Heart right ventricle (tissue), 16 donors: ENCODE results near the gene CSE1L. TPM values are rescaled to one million over a fixed set of nuclear protein-coding genes. Genes with fewer than 3 reads are reported as not detected.
A peak's percentile ranks its signal among the peaks of the same experiment; 100 is the strongest.

ENCODE experiments used
- ATAC-seq, 8 donors: fragments of 200-7000 bp; cut with Tn5 transposase; one replicate each; pipeline ENCODE4 v1.9.1; 2020; ENCODE audit warnings: mild to moderate bottlenecking in 8 of 8, moderate library complexity in 8 of 8, moderate number of reproducible peaks in 1 of 8
- DNase-seq, 2 donors: peaks; one replicate each; pipeline ENCODE4 v3.0.0-alpha.2; 2020
- H3K27ac ChIP-seq, 10 donors: fragments of 200-600 bp; sonication (generic) in 2 of 10; one replicate each; pipeline versions ENCODE4 v1.5.0 to v1.8.0; 2020 to 2022; ENCODE audit warnings: mild to moderate bottlenecking in 3 of 10
- H3K27me3 ChIP-seq, 7 donors: fragments of 200-600 bp; one replicate each; pipeline ENCODE4 v1.8.0; 2021 to 2022; ENCODE audit warnings: mild to moderate bottlenecking in 2 of 7
- H3K36me3 ChIP-seq, 9 donors: fragments of 200-600 bp; sonication (generic) in 1 of 9; one replicate each; pipeline versions ENCODE4 v1.5.0 to v1.8.0; 2020 to 2022; ENCODE audit warnings: mild to moderate bottlenecking in 2 of 9
- H3K4me1 ChIP-seq, 9 donors: fragments of 200-600 bp; sonication (generic) in 1 of 9; one replicate each; pipeline versions ENCODE4 v1.5.0 to v1.8.0; 2020 to 2022; ENCODE audit warnings: mild to moderate bottlenecking in 4 of 9
- H3K4me3 ChIP-seq, 10 donors: fragments of 200-600 bp; sonication (generic) in 2 of 10; one replicate each; pipeline versions ENCODE4 v1.5.0 to v1.8.0; 2020 to 2022; ENCODE audit warnings: mild to moderate bottlenecking in 7 of 10, moderate library complexity in 2 of 10
- H3K9me3 ChIP-seq, 11 donors: fragments of 200-600 bp in 10 of 11; sonication (generic) in 2 of 11; one replicate each; pipeline versions ENCODE4 v1.5.0 to v1.8.0; 2013 to 2022; ENCODE audit warnings: mild to moderate bottlenecking in 2 of 11, control low read depth in 1 of 11, moderate library complexity in 1 of 11
- CTCF ChIP-seq, 9 donors: fragments of 200-600 bp; sonication (generic) in 2 of 9; IDR thresholded peaks; one replicate each; pipeline versions ENCODE4 v1.5.0 to v1.8.0; 2021 to 2022; ENCODE audit warnings: antibody characterized with exemption in 9 of 9, mild to moderate bottlenecking in 5 of 9, moderate library complexity in 1 of 9
- WGBS, 2 donors: extraction: QIAGEN DNeasy Blood & Tissue Kit; methylation state at CpG; one replicate each; pipeline ENCODE4 v1.1.7; 2013; ENCODE audit warnings: inconsistent platforms in 1 of 2; 5-methylcytosine and 5-hydroxymethylcytosine counted together
- intact Hi-C, 10 donors: fragments of 100-400 bp; cut with DNase I; formaldehyde crosslinking; loops; one replicate each; pipeline versions ENCODE4 v1.11.1 to v1.14.2; 2022
- polyA plus RNA-seq, 2 donors: library from polyadenylated mRNA; stranded (reverse); fragments of 200-250 nt; gene quantifications; one replicate each; pipeline ENCODE4 v1.2.3, GENCODE V29; 2013
- total RNA-seq, 10 donors: library from RNA; stranded (reverse); fragmentation: NEBNext Ultra II Directional in 3 of 10; extraction: Animal tissue kit (Norgen Biotek cat#: 25700) in 3 of 10; gene quantifications; one replicate each; pipeline versions ENCODE4 v1.2.1 to v1.2.4, GENCODE V29; 2021 to 2023
- donor health status: Arrhythmogenic right ventricular cardiomyopathy.
- donor health status: ischemic (EF 13 %, LVEDD 7.1; RV severe dilation, severe dysfunction).
- donor health status: healthy with polysubstance abuse.
- donor health status: DM: no; HTN: yes; CAD: no.
- donor health status: DM: no; HTN: no; CAD: no.
- donor health status: ischemic (EF 25% LVEDD 6.9; RV normal size, moderate dysfunction).
- donor health status: ischemic (EF 25% LVEDD 5.7; RV mildly dilated, moderate dysfunction).
- donor health status: healthy.
- donor health status: DM: yes; HTN: yes; CAD: no.
- donor health status: Ischemic cardiomyopathy.
- donor health status: ischemic (EF 35%, LVEDD 5.7; RV mildly dilated, moderate dysfunction).
- donor health status: nonischemic (EF 11% LVEDD 7.7; RV severe dilation, severe dysfunction).
- donor health status: DM: yes; HTN: yes; CAD: no.
- donor health status: PGD.
- donor health status: ischemic (EF 29% LVEDD 5.4; RV normal size, mild dysfunction).
- donor health status: nonischemic (EF 23%, LVEDD 6.1; RV moderate dilation, normal function).

CSE1L gene
- total and polyA plus RNA-seq, 12 donors: 16.2 to 47.6 (median 39.6) TPM

GRCh38 chr20:49029203-49029602 is 16.9 kb upstream of the CSE1L start:
- Histone ChIP-seq H3K27ac (peak overlapping the region in 1 of 10 donors; percentile 25), H3K9me3 (no peaks in the 10 kb centered on the region), H3K27me3 (no peaks in the 10 kb centered on the region), H3K36me3 (peaks cover 6 to 100% (median 71%) of the 10 kb centered on the region in 9 donors), H3K4me1 (no peaks in the 10 kb centered on the region), H3K4me3 (no peak overlapping the region)
- intact Hi-C loops: no loop called here
- no peak for DNase-seq
- TF ChIP-seq CTCF (IDR thresholded peaks at IDR 0.05): no peak
- ATAC-seq: no peak
- 94 to 95% methylated on average over 1 of the region's 1 CpG for WGBS, 2 donors

GRCh38 chr20:49030954-49031619 is 15.0 kb upstream of the CSE1L start:
- H3K36me3 ChIP-seq: peaks cover 0 to 100% (median 60%) of the 10 kb centered on the region in 9 donors
- intact Hi-C loops: no loop called here
- no peak for TF ChIP-seq CTCF (IDR thresholded peaks at IDR 0.05)
- peak in 5 of 8 donors; percentile 30 to 84 (median 66) for ATAC-seq
- no peaks in the 10 kb centered on the region for H3K27me3 ChIP-seq
- no peak overlapping the region for H3K4me3 ChIP-seq
- H3K4me1 ChIP-seq: no peaks in the 10 kb centered on the region
- DNase-seq: no peak
- peak overlapping the region in 1 of 10 donors; percentile 42 for H3K27ac ChIP-seq
- no peaks in the 10 kb centered on the region for H3K9me3 ChIP-seq
- 77 to 83% methylated on average over 6 of the region's 6 CpGs for WGBS, 2 donors

- Histone ChIP-seq H3K36me3 (peaks cover 0 to 97% (median 48%) of the 10 kb centered on the region in 9 donors), H3K27me3 (no peaks in the 10 kb centered on the region), H3K4me1 (peaks cover 0 to 3% (median 0%) of the 10 kb centered on the region in 9 donors), H3K9me3 (no peaks in the 10 kb centered on the region), H3K4me3 (no peak overlapping the region), H3K27ac (no peak overlapping the region)
- intact Hi-C loops: no loop called here
- DNase-seq (no peak), ATAC-seq (no peak)
- WGBS, 2 donors: 96 to 98% methylated on average over 8 of the region's 8 CpGs
- TF ChIP-seq CTCF (IDR thresholded peaks at IDR 0.05): no peak
Measured at GRCh38 chr20:49032455-49032854, 13.7 kb upstream of the CSE1L start.

GRCh38 chr20:49034070-49034732 is 11.9 kb upstream of the CSE1L start:
- no peaks in the 10 kb centered on the region for H3K9me3 ChIP-seq
- H3K4me3 ChIP-seq: no peak overlapping the region
- no peak overlapping the region for H3K27ac ChIP-seq
- DNase-seq (no peak), ATAC-seq (peak in 1 of 8 donors; percentile 23)
- TF ChIP-seq CTCF (IDR thresholded peaks at IDR 0.05): no peak
- H3K36me3 ChIP-seq: peaks cover 0 to 80% (median 31%) of the 10 kb centered on the region in 9 donors
- intact Hi-C loops: no loop called here
- H3K4me1 ChIP-seq: peaks cover 0 to 20% (median 0%) of the 10 kb centered on the region in 9 donors
- no peaks in the 10 kb centered on the region for H3K27me3 ChIP-seq
- WGBS, 2 donors: 87 to 90% methylated on average over 7 of the region's 7 CpGs
